Ishikawa (cell line): ENCODE results near the gene PAPPA.

Experiments
- CEBPB ChIP-seq: IDR thresholded peaks from 2 replicates; pipeline ENCODE4 v1.6.1; 2012
- CREB1 ChIP-seq: IDR thresholded peaks from 2 replicates; pipeline ENCODE4 v1.6.1; 2012; ENCODE audit warnings: low read depth
- EGR1 ChIP-seq: IDR thresholded peaks from 2 replicates; pipeline ENCODE4 v1.6.1; 2012
- EP300 ChIP-seq: IDR thresholded peaks from 2 replicates; pipeline ENCODE4 v1.6.1; 2012; ENCODE audit warnings: borderline replicate concordance
- MAX ChIP-seq: IDR thresholded peaks from 2 replicates; pipeline ENCODE4 v1.6.1; 2012
- NFIC ChIP-seq: IDR thresholded peaks from 2 replicates; pipeline ENCODE4 v1.6.1; 2012
- RAD21 ChIP-seq: IDR thresholded peaks from 2 replicates; pipeline ENCODE4 v1.6.1; 2012; ENCODE audit warnings: low read depth
- REST ChIP-seq: IDR thresholded peaks from 2 replicates; pipeline ENCODE4 v1.6.1; 2012; ENCODE audit warnings: low read depth, mild to moderate bottlenecking
- TCF12 ChIP-seq: IDR thresholded peaks from 2 replicates; pipeline ENCODE4 v1.6.1; 2012; ENCODE audit warnings: low read depth
- TEAD4 ChIP-seq: IDR thresholded peaks from 2 replicates; pipeline ENCODE4 v1.6.1; 2012
- YY1 ChIP-seq: IDR thresholded peaks from 2 replicates; pipeline ENCODE4 v1.6.1; 2012; ENCODE audit warnings: low read depth
- ZBTB7A ChIP-seq: IDR thresholded peaks from 2 replicates; pipeline ENCODE4 v1.6.1; 2012; ENCODE audit warnings: low read depth

GRCh38 chr9:116204252-116204882, 50.8 kb downstream of the PAPPA start:
- TF ChIP-seq EP300 (no peak), CREB1 (no peak), NFIC (no peak), RAD21 (no peak), REST (no peak), EGR1 (no peak), YY1 (no peak), CEBPB (no peak), ZBTB7A (no peak), MAX (no peak), TEAD4 (no peak), TCF12 (no peak)
